NT2/D1 (cell line): ENCODE results near the gene PLXNA2.

Source experiments
- SUZ12 ChIP-seq: IDR thresholded peaks from 2 replicates; pipeline ENCODE4 v1.6.1; 2011; ENCODE audit not compliant: insufficient read length, insufficient read depth; ENCODE audit errors: extremely low read depth
- YY1 ChIP-seq: IDR thresholded peaks from 2 replicates; pipeline ENCODE4 v1.6.1; 2011; ENCODE audit not compliant: insufficient read length, insufficient read depth
- ZNF274 ChIP-seq: IDR thresholded peaks from 2 replicates; pipeline ENCODE4 v1.6.1; 2011; ENCODE audit warnings: mild to moderate bottlenecking, low read depth, low read length

- TF ChIP-seq SUZ12: no peak
- no peak for TF ChIP-seq ZNF274
- TF ChIP-seq YY1: no peak
These were observed 49.2 kb downstream of the PLXNA2 start for GRCh38 chr1:208194944-208195343.
